ENCODE results near the gene ADGRG4.

ADGRG4 gene

DNA sequence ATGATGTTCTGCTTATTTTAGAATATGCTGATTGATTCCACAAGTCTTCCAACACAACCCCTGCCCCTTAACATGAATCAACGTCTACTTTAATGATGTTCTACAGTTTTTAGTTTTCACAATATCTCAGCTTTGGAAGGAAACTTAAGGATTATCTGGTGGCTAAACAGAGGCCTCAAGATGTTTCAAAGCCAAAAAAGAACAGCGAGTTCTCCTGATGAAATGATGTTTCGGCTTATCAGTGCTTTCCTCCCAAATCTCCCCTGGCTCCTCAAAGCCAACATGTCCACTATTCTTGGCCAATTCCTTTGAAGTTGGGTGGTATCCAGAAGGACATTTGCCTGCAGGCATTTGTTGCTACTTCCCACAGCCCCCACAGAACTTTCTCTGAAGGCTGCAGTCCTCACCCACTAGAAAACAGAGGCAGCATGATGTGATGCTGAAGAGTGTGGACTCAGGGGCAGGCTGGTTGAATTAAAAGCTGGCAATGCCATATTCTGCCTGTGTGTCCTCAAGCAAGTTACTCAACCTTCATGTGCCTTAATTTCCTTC, 87.3 kb downstream of the ADGRG4 start:
- no peak for DNase-seq (ENCODE audit: low read depth)
- H3K4me3 ChIP-seq (ENCODE audit: control insufficient read depth, low read depth, low read length), result no peak overlapping the region
- TF ChIP-seq, protein P1, sequence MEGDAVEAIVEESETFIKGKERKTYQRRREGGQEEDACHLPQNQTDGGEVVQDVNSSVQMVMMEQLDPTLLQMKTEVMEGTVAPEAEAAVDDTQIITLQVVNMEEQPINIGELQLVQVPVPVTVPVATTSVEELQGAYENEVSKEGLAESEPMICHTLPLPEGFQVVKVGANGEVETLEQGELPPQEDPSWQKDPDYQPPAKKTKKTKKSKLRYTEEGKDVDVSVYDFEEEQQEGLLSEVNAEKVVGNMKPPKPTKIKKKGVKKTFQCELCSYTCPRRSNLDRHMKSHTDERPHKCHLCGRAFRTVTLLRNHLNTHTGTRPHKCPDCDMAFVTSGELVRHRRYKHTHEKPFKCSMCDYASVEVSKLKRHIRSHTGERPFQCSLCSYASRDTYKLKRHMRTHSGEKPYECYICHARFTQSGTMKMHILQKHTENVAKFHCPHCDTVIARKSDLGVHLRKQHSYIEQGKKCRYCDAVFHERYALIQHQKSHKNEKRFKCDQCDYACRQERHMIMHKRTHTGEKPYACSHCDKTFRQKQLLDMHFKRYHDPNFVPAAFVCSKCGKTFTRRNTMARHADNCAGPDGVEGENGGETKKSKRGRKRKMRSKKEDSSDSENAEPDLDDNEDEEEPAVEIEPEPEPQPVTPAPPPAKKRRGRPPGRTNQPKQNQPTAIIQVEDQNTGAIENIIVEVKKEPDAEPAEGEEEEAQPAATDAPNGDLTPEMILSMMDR (conservative IDR thresholded peaks at IDR 0.05; ENCODE audit: control insufficient read depth, insufficient read depth, low read depth, low read length), result no peak

DNA sequence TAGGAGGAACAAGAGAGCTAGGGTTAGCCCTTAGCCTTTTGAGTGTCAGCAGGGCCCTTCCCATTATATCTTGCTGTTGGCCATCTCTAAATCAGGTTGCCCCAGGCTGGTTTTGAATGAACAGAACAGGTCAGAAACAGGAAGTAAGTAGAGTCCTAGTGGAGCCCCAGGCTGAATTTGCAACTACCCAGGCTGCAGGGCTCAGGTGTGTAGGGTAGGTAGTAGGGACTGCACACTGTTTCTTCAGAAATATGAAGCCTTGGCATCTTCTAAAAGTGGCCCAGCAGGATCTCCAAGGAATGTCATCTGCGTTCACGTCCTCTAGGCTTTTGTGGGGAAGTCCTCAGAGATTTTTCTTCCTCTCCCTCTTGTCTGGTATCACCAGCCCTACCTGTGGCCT, 90.2 kb downstream of the ADGRG4 start:
- no peak for DNase-seq (ENCODE audit: low read depth)
- TF ChIP-seq, protein P1 (conservative IDR thresholded peaks at IDR 0.05; ENCODE audit: control insufficient read depth, insufficient read depth, low read depth, low read length), result no peak
- H3K4me3 ChIP-seq (ENCODE audit: control insufficient read depth, low read depth, low read length), result no peak overlapping the region

DNA sequence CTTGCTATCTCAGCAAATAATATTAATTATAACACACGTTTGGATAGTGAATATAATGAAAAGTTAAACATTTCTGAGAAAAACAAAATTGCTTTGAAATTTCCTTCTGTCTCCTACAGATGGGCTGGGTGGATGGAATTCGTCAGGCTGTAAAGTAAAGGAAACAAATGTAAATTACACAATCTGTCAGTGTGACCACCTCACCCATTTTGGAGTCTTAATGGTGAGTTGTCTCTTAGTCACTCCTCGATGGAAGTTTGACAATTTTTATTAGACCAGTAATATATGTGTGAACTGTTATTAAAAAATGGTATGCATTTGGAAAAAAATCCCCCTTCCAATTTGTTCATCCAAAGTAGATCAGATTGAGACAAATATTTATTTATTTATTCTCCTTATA, 94.5 kb downstream of the ADGRG4 start:
- H3K4me3 ChIP-seq (ENCODE audit: control insufficient read depth, low read depth, low read length), result no peak overlapping the region
- peak; percentile 65 for DNase-seq (ENCODE audit: low read depth)
- TF ChIP-seq, protein P1 (conservative IDR thresholded peaks at IDR 0.05; ENCODE audit: control insufficient read depth, insufficient read depth, low read depth, low read length), result no peak

DNA sequence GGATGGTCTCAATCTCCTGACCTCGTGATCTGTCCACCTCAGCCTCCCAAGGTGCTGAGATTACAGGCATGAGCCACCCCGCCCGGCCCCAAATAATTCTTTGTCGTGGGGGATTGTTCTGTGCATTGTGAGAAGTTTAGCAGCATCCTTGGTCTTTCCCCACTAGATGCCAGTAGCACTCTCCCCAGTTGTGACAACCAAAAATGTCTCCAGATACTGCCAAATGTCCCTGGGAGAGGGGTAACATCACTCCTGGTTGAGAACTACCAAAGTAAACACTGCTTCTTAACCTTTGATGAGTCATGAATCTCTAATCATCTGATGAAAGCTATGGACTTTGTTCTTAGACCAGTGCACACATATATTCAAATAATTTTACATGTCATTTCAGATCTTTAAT, 96.2 kb downstream of the ADGRG4 start:
- TF ChIP-seq, protein P1 (conservative IDR thresholded peaks at IDR 0.05; ENCODE audit: control insufficient read depth, insufficient read depth, low read depth, low read length), result peak; percentile 9
- peak; percentile 30 for DNase-seq (ENCODE audit: low read depth)
- no peak overlapping the region for H3K4me3 ChIP-seq (ENCODE audit: control insufficient read depth, low read depth, low read length)

DNA sequence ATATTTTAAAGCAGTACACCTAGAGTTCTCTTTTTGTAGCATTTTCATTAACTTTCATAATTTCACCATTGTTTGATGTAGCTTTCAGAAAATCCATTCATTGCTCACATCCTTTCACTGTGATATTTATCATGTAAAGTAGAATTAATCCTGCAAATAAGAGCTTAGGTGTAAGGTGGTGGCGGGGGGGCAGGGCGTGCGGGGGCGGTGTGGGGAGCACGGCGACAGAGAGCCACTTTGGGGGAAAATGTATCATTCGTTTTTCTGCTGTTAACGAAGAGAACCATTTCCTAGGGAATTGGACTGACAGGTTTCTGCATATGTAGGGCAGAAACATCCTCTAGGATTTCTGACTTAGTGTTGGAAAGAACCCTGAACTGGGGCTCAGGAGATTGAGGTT, 104.4 kb downstream of the ADGRG4 start:
- no peak overlapping the region for H3K4me3 ChIP-seq (ENCODE audit: control insufficient read depth, low read depth, low read length)
- TF ChIP-seq, protein P1 (conservative IDR thresholded peaks at IDR 0.05; ENCODE audit: control insufficient read depth, insufficient read depth, low read depth, low read length), result no peak
- no peak for DNase-seq (ENCODE audit: low read depth)

DNA sequence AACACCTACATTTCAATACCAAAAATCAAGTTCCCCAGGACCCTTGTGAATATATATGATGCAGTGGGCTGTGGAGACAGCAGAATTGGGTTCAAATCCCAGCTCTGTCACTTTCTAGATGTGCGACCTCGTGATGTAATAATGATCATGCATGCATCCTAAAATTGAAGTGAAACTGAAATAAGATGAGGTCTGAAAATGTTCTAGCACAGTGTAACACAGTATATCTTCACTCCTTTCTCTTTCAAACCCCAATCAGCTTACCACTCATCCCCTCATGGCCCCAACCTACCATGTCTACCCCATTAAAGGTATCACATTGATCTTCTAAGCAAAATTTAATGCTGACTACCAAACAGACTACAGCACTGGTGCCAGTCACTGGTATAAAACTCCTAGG, 117.0 kb downstream of the ADGRG4 start:
- no peak overlapping the region for H3K4me3 ChIP-seq (ENCODE audit: control insufficient read depth, low read depth, low read length)
- TF ChIP-seq, protein P1 (conservative IDR thresholded peaks at IDR 0.05; ENCODE audit: control insufficient read depth, insufficient read depth, low read depth, low read length), result no peak
- no peak for DNase-seq (ENCODE audit: low read depth)

DNA sequence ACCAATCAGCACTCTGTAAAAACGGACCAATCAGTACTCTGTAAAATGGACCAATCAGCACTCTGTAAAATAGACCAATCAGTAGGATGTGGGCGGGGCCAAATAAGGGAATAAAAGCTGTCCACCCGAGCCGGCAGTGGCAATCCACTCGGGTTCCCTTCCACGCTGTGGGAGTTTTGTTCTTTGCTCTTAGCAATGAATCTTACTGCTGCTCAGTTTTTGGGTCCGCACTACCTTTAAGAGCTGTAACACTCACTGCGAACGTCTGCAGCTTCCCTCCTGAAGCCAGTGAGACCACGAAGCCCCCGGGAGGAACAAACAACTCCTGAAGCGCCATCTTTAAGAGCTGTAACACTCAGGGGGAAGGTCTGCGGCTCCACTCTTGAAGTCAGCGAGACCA, 120.6 kb downstream of the ADGRG4 start:
- H3K4me3 ChIP-seq (ENCODE audit: control insufficient read depth, low read depth, low read length), result no peak overlapping the region
- no peak for DNase-seq (ENCODE audit: low read depth)
- TF ChIP-seq, protein P1 (conservative IDR thresholded peaks at IDR 0.05; ENCODE audit: control insufficient read depth, insufficient read depth, low read depth, low read length), result no peak
